ENCODE results near the gene KCTD15.

- no peak for TF ChIP-seq POLR2AphosphoS5 (IDR thresholded peaks at IDR 0.05; ENCODE audit: low read depth, low read length)
- no peak for TF ChIP-seq SIN3A (IDR thresholded peaks at IDR 0.05; ENCODE audit: borderline replicate concordance, insufficient read depth, low read length)
These were observed 3.5 kb downstream of the KCTD15 start for GRCh38 chr19:33800012-33800680.

Measured in PFSK-1 (cell line).